Inflammatory macrophage treated with lipopolysaccharide for 1 hour (primary cell): ENCODE results near the gene ZEB2.

Experiments
- DNase-seq, 2 donors: peaks; one replicate each; pipeline ENCODE4 v3.0.0-alpha.2; 2020 to 2022

The ZEB2 gene

GRCh38 chr2:144348846-144349245 is 171.1 kb downstream of the ZEB2 start:
- no peak for DNase-seq

- no peak for DNase-seq
Measured at GRCh38 chr2:144346229-144346628, 173.7 kb downstream of the ZEB2 start.

- DNase-seq: no peak
Measured at GRCh38 chr2:144343145-144343544, 176.8 kb downstream of the ZEB2 start.

GRCh38 chr2:144341538-144341937 is 178.4 kb downstream of the ZEB2 start:
- no peak for DNase-seq

GRCh38 chr2:144339048-144339447 is 180.9 kb downstream of the ZEB2 start:
- DNase-seq: no peak

- DNase-seq: no peak
Measured at GRCh38 chr2:144334551-144334950, 185.4 kb downstream of the ZEB2 start.
